Fibroblast of skin of scalp (primary cell): ENCODE measurements around the gene UCN2.
"Not testable (repeated sequence)": the region's sequence is repeated elsewhere in the genome, so short reads cannot be mapped to it uniquely, and the experiment has no call there.

Source experiments
- DNase-seq: peaks from one replicate; pipeline ENCODE4 v3.0.0-alpha.2; 2013

The UCN2 gene

GRCh38 chr3:48535578-48535977 lies 28.0 kb downstream of the UCN2 start:
- no peak for DNase-seq

GRCh38 chr3:48532977-48533337 lies 30.6 kb downstream of the UCN2 start:
- no peak for DNase-seq

- DNase-seq, result no peak
These were observed 31.2 kb downstream of the UCN2 start for GRCh38 chr3:48532271-48532976.

GRCh38 chr3:48530701-48531100 lies 32.9 kb downstream of the UCN2 start:
- not testable (repeated sequence) for DNase-seq

- no peak for DNase-seq
These were observed 34.8 kb downstream of the UCN2 start for GRCh38 chr3:48528754-48529153.

- DNase-seq, result no peak
These were observed 35.5 kb downstream of the UCN2 start for GRCh38 chr3:48528048-48528447.

- DNase-seq, result no peak
These were observed 38.6 kb downstream of the UCN2 start for GRCh38 chr3:48524970-48525369.

GRCh38 chr3:48521635-48522034 lies 41.9 kb downstream of the UCN2 start:
- DNase-seq, result no peak

- DNase-seq, result no peak
These were observed 44.3 kb downstream of the UCN2 start for GRCh38 chr3:48519277-48519643.

- no peak for DNase-seq
These were observed 44.8 kb downstream of the UCN2 start for GRCh38 chr3:48518638-48519276.

- no peak for DNase-seq
These were observed 45.5 kb downstream of the UCN2 start for GRCh38 chr3:48518069-48518468.

GRCh38 chr3:48516571-48516970 lies 47.0 kb downstream of the UCN2 start:
- no peak for DNase-seq

GRCh38 chr3:48514431-48515227 lies 49.0 kb downstream of the UCN2 start:
- no peak for DNase-seq
